Iris pigment epithelial cell (primary cell): ENCODE measurements around the gene PSMF1.

Experiments
- DNase-seq: peaks from one replicate; pipeline ENCODE4 v3.0.0-alpha.2; 2011; ENCODE audit warnings: low read depth

The PSMF1 gene

DNA sequence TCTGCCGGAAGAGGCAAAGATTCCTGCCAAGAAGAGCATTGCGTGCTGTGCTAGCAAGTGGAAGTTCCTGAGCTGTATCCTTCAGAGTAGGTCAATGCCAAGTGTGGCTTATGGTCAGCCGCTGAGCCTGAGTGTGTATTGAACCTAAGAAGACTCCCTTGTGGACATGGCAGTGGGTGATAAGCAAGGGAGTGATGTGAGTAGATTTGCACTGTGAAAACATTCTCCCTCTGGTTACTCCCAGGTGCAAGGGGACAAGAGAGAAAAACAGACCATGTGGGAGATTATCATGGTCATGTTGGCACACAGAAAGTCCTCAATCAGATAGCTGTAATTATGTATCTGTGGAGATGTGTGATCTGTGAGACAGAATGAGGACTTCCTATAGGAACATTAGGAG lies 72.4 kb downstream of the PSMF1 start:
- no peak for DNase-seq

- no peak for DNase-seq
Measured at GRCh38 chr20:1191299-1191698, 72.9 kb downstream of the PSMF1 start.

- DNase-seq = no peak
Measured at GRCh38 chr20:1195226-1195625, 76.8 kb downstream of the PSMF1 start.

- DNase-seq = no peak
Measured at GRCh38 chr20:1196634-1197033, 78.2 kb downstream of the PSMF1 start.

DNA sequence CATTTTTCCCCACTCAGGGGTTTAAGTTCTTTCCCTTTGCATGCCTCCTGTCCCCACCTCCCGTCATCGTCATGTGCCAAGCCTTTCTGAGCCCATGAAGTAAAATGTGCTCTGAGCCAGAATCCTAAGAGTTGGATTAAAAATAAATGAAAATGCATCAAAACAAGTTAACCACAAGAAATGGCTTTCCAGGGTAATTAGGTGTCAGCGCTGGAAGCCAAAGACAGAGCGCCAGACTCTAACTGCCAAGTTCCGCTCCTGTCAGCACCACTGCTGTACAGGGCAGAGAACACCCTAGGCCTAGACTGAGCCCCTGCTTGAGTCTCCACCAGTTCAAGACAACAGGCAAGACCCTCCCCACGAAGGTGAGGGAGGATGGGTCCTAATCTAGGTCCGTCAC lies 79.4 kb downstream of the PSMF1 start:
- DNase-seq = no peak

DNA sequence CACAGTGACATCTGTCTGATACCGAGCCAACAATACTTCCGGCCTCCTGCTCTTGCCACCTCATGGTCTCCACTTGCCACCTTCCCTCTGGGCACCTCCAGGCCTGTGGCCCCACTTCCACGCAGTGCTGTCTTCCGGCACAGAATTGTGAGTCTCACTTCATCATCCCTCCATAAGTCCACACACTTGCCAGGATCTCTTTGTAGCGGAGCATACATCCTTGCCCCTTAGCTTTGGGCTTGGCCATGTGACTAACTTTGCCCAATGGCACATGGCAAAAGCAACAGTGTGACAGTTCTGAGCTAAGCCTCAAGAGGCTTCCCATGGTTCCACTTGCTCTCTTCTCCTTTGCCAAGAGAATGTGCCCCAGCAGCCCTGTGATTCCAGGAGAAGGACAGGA lies 80.3 kb downstream of the PSMF1 start:
- DNase-seq = no peak

DNA sequence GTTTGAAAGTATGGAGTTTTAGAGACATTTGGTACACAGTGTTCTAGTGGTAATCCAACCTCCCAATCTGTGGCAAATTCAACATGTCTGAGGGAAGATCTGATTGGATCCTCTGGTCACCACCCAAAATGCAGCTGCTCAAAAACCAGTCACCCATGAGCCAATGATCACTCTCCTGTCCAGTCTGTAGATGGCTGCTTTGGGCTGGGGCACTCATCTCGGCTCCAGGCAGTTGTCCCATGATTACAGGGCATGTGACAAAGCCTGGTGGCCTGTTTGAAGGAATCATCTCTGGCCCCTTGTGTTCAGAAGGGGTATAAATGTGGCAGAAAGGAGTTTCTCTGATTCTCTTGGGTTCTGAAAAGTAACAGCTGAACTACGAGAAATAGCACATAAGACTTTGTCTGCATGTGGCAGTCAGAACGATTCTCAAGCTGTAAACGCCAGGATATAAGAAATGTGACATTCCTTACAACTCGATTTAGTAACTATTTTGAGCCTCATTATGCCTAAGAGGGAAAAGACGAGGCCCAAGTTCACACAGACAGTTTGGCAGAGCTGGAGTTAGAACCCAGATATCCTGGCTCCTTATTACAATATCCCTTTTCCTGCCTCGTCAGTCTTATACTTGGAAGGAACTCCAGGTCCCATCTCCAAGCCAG lies 80.9 kb downstream of the PSMF1 start:
- no peak for DNase-seq

GRCh38 chr20:1199964-1200363 lies 81.6 kb downstream of the PSMF1 start:
- DNase-seq = no peak

DNA sequence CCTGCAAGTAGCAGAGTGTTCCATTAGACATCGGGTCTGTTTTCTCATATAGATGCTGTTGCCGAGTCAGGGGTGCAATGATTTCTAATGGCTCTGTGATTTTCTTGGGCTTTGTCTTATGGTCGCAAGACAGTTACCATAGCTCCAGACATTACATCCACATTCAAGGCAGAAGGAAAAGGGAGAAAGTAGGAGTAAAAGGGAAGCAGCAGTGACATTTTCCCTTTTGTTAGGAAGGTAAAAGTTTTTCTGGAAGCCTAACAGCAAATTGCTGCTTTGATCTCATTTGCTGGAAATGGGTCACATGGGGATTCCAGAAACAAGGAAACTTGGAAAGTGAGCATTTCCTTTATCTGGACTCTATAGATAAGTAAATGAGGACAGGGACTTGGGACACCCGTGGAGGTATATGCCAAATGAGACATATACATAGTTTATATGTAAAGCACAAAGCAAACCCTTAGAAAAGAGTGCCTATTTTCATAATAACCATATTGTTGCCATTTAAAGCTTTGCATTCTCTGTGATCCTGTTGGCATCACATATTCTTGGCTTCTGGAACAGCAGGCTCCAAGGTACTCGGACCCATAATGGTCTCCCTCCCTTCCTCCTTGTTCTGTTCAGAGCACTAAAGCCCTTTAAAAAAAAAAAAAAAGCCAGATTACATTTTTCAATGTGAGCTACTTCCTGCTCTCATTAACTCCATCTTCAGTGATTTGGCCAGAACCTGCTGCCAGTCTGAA lies 84.5 kb downstream of the PSMF1 start, which contains the start of gene C20orf202:
Gene C20orf202, plus strand, starts transcription at position 693 of the 743 bp plus-strand sequence. CDS start 132 bp downstream, outside the sequence.
- DNase-seq = no peak

DNA sequence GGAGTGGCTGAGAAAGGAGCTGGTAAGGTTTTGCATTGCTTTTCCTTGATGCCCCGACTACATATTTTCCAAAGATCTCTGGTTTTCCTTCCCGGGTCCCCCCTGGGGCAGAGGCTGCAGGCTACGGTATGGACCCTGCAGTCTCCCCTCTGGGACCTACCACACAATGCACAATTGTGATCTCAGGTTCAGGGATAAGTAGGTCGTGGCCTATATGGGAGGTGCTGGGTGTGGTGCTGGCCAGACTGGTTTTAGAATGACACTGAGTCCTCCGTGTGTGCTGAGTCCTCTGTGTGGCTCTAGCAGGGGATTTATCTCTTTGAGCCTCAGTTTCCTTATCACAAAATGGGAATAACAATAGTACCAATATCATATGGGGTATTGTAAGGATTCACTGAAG lies 85.2 kb downstream of the PSMF1 start:
- DNase-seq = no peak

DNA sequence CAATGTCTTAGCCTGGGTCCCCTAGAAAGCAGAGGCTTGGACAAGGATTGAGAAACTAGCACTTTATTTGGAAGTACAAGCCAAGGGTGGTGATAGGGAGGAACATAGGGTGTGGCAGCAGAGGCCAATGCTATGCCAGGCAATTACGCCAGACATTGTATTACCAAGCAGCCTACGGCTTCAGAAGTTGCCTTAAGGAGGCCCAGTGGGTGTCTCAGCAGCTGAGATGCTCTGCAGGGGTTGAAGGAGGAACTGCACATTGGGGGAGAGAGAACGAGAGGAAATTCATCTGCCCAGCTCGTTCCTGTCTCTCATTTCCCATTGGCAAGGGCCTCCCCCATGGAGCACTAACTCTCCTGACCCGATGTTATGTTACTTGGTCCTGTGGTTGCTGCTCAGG lies 85.7 kb downstream of the PSMF1 start:
- DNase-seq = no peak

DNA sequence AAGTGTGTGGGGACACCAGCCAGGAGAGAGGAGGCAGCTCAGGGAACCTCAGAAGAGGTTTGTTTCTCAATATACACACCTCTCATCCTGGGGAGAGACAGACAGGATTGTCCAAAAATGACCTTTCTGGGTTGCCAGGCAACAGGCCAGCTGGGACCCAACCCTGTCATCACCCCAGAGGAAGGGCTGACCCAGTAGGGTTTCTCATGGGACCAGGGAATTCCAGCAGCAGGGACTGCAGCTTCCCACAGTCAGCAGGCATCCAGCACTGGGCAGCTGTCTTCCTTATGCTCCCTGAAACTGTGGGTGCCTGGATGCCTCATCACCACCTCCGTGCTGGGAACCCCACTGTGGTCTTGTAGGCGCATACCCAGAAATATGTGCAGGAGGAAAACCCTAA lies 86.2 kb downstream of the PSMF1 start:
- no peak for DNase-seq

- no peak for DNase-seq
Measured at GRCh38 chr20:1205802-1206201, 87.4 kb downstream of the PSMF1 start.

DNA sequence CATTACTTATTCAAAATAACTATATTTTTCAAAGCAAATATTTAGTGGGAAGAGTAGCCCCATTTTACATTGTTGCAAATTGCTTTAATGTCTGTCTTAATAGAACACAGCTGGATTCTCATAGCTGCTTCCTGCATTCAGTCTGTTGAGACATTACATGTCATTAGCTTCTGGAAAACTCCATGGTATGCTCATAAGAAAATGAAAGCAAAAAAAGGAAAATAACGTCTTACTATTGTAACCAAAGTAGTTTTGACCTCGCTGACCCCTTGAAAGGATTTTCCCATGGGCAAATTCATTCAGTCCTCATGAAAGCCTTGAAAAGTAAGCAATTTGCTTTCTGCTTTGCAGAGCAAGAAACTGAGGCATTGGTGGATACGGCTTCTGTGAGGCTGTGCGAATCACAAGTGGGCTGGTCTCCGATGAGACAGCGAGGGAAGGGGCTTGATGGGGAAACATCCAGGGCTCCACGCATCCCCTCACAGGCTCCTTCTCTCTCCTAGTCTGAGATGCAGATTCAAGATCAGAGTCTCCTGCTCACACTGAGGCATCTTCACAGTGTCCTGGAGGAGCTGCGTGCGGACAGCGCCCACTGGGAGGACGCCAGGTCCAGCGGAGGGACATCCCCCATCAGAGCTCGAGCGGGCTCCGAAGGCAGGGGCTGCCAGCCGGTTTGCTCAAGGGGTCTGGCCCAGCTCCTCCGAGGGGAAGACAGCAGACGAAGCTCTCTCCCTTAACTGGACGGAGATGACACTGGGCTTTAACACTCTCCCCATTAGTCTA lies 88.2 kb downstream of the PSMF1 start:
- no peak for DNase-seq

GRCh38 chr20:1207293-1207878 lies 89.0 kb downstream of the PSMF1 start:
- no peak for DNase-seq

DNA sequence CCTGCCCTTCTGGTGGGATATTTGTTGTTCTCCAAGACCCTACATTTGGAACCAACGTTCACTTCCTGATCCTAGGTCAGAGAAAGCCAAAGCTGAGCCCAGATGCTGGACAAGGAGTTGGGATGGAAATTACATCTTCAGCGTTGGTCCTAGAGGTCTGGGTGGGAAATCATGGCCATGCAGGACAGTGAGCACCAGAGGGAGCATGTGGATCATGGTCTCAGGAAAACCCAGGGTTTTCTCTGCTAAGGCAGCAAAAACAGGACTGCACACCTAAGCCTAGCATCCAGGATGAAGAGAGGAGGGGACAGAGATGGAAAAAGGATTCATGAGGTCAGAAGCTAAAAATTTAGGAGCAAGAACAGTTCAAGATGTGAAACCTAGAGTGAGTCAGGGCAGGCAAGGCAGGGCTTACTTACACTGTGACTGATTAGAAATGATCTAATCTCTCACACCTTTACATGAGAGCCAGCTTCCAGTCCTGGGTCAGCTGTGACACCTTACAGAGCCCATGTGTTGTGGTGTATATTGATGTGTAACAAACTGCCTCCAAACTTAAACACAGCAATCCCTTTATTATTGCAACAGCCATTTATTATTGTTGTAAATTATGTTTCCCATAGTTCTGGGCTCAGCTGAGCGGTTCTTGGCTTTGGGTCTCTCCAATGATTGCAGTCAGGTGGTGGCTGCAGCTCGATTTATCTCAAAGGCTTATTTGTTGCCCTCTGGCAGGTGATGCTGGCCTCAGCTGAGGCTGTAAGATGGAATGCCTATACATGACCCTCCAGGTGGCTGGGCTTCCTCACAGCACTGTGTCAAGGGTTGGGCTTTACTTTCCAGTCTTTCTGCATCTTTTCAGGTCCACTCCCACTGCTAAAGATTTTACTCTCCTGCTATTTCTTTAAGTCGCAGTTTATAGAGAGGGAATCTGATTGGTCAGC lies 91.3 kb downstream of the PSMF1 start:
- DNase-seq = peak; percentile 38

DNA sequence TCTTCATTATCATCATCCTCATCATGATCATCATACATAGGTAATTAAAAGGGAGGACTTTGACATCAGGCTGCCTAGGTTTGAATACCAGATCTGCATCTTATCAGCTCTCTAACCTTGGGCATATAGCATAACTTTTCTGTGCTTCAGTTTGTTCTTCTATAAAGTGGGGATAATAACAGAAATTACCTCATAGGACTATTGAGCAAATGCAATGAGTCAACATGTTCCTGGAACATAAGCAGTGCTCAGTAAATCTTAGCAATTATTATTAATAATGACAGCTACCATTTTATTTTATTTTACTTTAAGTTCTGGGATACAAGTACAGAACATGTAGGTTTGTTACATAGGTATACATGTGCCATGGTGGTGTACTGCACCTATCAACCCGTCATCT lies 92.1 kb downstream of the PSMF1 start:
- DNase-seq = peak; percentile 59

DNA sequence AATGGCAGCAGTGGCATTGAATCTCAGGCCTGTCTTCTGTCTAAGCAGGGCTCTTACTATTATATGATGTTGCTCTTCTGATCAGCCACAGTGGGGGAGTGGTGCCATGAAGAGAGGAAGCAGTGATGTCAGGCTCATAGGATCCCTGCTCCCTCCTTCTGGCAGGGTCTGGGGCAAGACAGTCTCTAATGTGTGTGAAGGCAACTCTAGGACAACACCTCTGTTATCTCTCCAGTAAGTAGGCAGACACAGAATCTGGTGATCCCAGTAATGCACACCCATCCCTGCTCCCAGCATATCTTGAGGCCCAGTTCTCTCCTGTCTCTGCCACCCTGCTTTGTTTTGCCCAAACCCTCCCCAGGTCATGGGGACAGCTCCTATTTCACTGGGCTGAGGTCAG lies 93.6 kb downstream of the PSMF1 start:
- no peak for DNase-seq

DNA sequence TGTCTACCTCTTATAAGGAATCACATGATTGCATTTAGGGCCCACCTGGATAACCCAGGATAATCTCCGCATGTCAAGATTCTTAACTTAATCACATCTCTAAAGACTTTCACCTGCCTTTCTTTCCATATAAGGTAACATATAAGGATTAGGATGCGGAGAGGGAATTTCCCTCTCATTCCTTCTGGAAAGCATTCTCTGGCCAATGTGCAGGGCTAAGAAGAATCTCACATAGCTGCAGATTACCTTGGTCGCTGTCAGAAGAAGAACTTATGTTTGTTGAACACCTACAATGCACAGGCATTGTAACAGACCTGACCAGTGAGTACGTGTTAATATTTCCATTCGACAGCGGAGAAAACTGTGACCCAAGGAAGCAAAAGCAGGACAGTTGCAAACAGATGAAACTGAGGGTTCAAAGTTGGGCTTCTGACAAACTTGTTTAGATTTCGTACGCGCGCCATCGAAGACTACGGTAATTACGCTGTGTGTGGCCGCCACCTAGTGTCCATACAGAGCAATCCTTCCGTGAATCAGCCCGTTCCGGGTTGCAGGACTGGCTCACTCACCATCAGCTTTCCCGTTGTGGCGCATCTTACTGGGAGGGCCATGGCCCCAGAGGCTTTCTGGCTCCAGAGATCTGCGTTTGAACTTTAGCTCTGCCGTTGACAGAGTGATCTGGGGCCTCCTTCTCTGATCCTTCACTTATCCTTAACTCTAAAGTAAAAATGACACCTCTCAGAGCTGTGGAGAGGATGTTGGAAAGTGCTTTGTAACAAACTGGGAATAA lies 94.4 kb downstream of the PSMF1 start:
- peak; percentile 79 for DNase-seq

- DNase-seq = peak; percentile 60
Measured at GRCh38 chr20:1214838-1215261, 96.4 kb downstream of the PSMF1 start.
